Measurements from ENCODE around the gene XXYLT1. TPM values are rescaled to one million over a fixed set of nuclear protein-coding genes. Genes with fewer than 3 reads are reported as not detected.

The XXYLT1 gene
- total and polyA plus RNA-seq, 12 donors = 6.2 to 14.6 (median 9.3) TPM

- H3K27me3 ChIP-seq = no peaks in the 10 kb centered on the region
- H3K4me3 ChIP-seq = no peak overlapping the region
- 90 to 97% (median 96%) methylated on average over 12 of the region's 12 CpGs for WGBS, 4 donors
- DNase-seq = no peak
- no peaks in the 10 kb centered on the region for H3K9me3 ChIP-seq (replicated peaks in 1 of 3)
- TF ChIP-seq POLR2A (IDR thresholded peaks at IDR 0.05) = no peak
- no peak for TF ChIP-seq CTCF (IDR thresholded peaks at IDR 0.05)
- intact Hi-C loops (cut with DNase I) = no loop called here
- H3K36me3 ChIP-seq (replicated peaks in 1 of 2) = no peaks in the 10 kb centered on the region
- H3K27ac ChIP-seq = no peak overlapping the region
- H3K4me1 ChIP-seq (replicated peaks in 1 of 2) = peaks cover 3 to 7% of the 10 kb centered on the region in 2 donors
Measured at GRCh38 chr3:195140816-195141793, 129.9 kb downstream of the XXYLT1 start.

GRCh38 chr3:195140410-195140809 lies 130.5 kb downstream of the XXYLT1 start:
- no peaks in the 10 kb centered on the region for H3K9me3 ChIP-seq (replicated peaks in 1 of 3)
- H3K27me3 ChIP-seq = no peaks in the 10 kb centered on the region
- no peak overlapping the region for H3K4me3 ChIP-seq
- no peaks in the 10 kb centered on the region for H3K36me3 ChIP-seq (replicated peaks in 1 of 2)
- 94 to 100% (median 100%) methylated on average over 1 of the region's 1 CpG for WGBS, 4 donors
- DNase-seq = no peak
- intact Hi-C loops (cut with DNase I) = no loop called here
- no peak overlapping the region for H3K27ac ChIP-seq
- H3K4me1 ChIP-seq (replicated peaks in 1 of 2) = peaks cover 3 to 7% of the 10 kb centered on the region in 2 donors
- TF ChIP-seq CTCF (IDR thresholded peaks at IDR 0.05) (no peak), POLR2A (IDR thresholded peaks at IDR 0.05) (no peak)

GRCh38 chr3:195139876-195140240 lies 131.1 kb downstream of the XXYLT1 start:
- intact Hi-C loops (cut with DNase I) = no loop called here
- Histone ChIP-seq H3K27me3 (no peaks in the 10 kb centered on the region), H3K4me1 (replicated peaks in 1 of 2) (peaks cover 3 to 7% of the 10 kb centered on the region in 2 donors), H3K36me3 (replicated peaks in 1 of 2) (no peaks in the 10 kb centered on the region), H3K4me3 (no peak overlapping the region), H3K27ac (no peak overlapping the region), H3K9me3 (replicated peaks in 1 of 3) (no peaks in the 10 kb centered on the region)
- no peak for DNase-seq
- WGBS, 4 donors = 96 to 100% (median 98%) methylated on average over 1 to 4 of the region's 4 CpGs
- TF ChIP-seq CTCF (IDR thresholded peaks at IDR 0.05) (no peak), POLR2A (IDR thresholded peaks at IDR 0.05) (no peak)

GRCh38 chr3:195139091-195139875 lies 131.7 kb downstream of the XXYLT1 start:
- 84 to 92% (median 89%) methylated on average over 13 of the region's 13 CpGs for WGBS, 4 donors
- H3K36me3 ChIP-seq (replicated peaks in 1 of 2) = no peaks in the 10 kb centered on the region
- H3K27ac ChIP-seq = peak overlapping the region in 1 of 5 donors; percentile 14
- DNase-seq = no peak
- no peak overlapping the region for H3K4me3 ChIP-seq
- H3K27me3 ChIP-seq = no peaks in the 10 kb centered on the region
- no peak for TF ChIP-seq POLR2A (IDR thresholded peaks at IDR 0.05)
- TF ChIP-seq CTCF (IDR thresholded peaks at IDR 0.05) = no peak
- H3K9me3 ChIP-seq (replicated peaks in 1 of 3) = no peaks in the 10 kb centered on the region
- H3K4me1 ChIP-seq (replicated peaks in 1 of 2) = peaks cover 3 to 7% of the 10 kb centered on the region in 2 donors
- intact Hi-C loops (cut with DNase I) = no loop called here

All from adrenal gland (tissue), 12 donors.